Brain microvascular endothelial cell (primary cell): ENCODE results near the gene IRX3.

ENCODE experiments used
- DNase-seq: peaks from one replicate; pipeline ENCODE4 v3.0.0-alpha.2; 2020
- H3K27ac ChIP-seq: fragments of 250-450 bp; sonication (Bioruptor Pico); 2 replicates; pipeline ENCODE4 v1.5.1; 2020; ENCODE audit warnings: mild to moderate bottlenecking, moderate library complexity
- H3K27me3 ChIP-seq: fragments of 250-450 bp; sonication (Bioruptor Pico); replicated peaks from 2 replicates; pipeline ENCODE4 v1.5.1; 2020; ENCODE audit warnings: mild to moderate bottlenecking
- H3K36me3 ChIP-seq: fragments of 250-450 bp; sonication (Bioruptor Pico); replicated peaks from 2 replicates; pipeline ENCODE4 v1.5.1; 2020; ENCODE audit warnings: mild to moderate bottlenecking
- H3K4me3 ChIP-seq: 2 replicates; pipeline ENCODE4 v1.5.1; 2011; ENCODE audit warnings: low read depth, mild to moderate bottlenecking, control low read depth, low read length, moderate library complexity
- in situ Hi-C: cut with HindIII; loops from 2 replicates; pipeline ENCODE4 v1.10.0; 2017; ENCODE audit warnings: low sequenced_read_pairs, low pct_ligation_motif_present
- TF ChIP-seq, protein P1 (sequence below): IDR thresholded peaks from 2 replicates; pipeline ENCODE4 v1.5.1; 2011; ENCODE audit warnings: low read depth, mild to moderate bottlenecking, moderate library complexity, low read length, control low read depth, inconsistent platforms; ENCODE audit errors: missing control alignments

Gene IRX3

DNA sequence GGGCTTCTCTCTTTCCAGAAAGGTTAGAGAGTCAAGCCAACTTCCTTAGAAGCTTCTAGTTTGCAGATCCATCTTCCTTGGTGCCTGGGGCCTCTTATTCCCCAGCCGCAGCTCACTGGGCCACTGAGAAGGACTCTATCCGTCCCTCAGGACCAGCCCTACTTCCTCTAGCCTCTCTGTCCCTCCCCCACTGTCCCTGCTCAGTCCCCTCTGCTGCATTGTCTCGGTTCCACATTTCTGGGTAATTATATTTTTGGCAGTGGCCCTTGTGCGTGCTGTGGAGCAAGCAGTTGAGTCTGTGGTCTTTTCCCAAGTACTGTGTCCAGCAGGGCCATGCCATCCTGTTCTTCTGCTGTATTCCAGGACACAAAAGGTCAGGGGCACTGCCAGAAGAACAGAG, 17.8 kb downstream of the IRX3 start:
- TF ChIP-seq, protein P1, sequence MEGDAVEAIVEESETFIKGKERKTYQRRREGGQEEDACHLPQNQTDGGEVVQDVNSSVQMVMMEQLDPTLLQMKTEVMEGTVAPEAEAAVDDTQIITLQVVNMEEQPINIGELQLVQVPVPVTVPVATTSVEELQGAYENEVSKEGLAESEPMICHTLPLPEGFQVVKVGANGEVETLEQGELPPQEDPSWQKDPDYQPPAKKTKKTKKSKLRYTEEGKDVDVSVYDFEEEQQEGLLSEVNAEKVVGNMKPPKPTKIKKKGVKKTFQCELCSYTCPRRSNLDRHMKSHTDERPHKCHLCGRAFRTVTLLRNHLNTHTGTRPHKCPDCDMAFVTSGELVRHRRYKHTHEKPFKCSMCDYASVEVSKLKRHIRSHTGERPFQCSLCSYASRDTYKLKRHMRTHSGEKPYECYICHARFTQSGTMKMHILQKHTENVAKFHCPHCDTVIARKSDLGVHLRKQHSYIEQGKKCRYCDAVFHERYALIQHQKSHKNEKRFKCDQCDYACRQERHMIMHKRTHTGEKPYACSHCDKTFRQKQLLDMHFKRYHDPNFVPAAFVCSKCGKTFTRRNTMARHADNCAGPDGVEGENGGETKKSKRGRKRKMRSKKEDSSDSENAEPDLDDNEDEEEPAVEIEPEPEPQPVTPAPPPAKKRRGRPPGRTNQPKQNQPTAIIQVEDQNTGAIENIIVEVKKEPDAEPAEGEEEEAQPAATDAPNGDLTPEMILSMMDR, result no peak
- Histone ChIP-seq H3K27me3 (no peaks in the 10 kb centered on the region), H3K27ac (no peak overlapping the region), H3K36me3 (no peaks in the 10 kb centered on the region), H3K4me3 (no peak overlapping the region)
- in situ Hi-C loops, result no loop called here
- no peak for DNase-seq

DNA sequence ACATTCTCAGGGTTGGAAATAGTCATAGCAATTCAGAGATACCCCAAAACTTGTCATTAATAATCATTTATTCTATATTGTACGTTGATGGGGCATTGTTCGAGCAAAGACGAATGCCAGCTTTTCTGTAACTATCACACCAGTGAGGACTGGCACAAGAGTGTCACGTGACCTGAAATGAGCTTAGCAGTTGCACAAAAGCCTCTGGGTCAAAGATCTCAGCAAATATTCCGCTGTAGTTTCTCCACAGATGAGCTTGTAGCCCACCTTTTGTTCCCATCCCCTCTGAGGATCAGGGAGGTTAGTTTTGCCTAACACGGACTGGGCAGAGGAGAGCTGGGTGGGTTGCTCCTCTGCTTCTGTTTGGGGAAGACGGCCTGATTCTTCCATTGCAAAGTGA, 18.2 kb downstream of the IRX3 start:
- TF ChIP-seq, protein P1, result no peak
- Histone ChIP-seq H3K4me3 (no peak overlapping the region), H3K27ac (no peak overlapping the region), H3K27me3 (no peaks in the 10 kb centered on the region), H3K36me3 (no peaks in the 10 kb centered on the region)
- no peak for DNase-seq
- in situ Hi-C loops, result no loop called here

DNA sequence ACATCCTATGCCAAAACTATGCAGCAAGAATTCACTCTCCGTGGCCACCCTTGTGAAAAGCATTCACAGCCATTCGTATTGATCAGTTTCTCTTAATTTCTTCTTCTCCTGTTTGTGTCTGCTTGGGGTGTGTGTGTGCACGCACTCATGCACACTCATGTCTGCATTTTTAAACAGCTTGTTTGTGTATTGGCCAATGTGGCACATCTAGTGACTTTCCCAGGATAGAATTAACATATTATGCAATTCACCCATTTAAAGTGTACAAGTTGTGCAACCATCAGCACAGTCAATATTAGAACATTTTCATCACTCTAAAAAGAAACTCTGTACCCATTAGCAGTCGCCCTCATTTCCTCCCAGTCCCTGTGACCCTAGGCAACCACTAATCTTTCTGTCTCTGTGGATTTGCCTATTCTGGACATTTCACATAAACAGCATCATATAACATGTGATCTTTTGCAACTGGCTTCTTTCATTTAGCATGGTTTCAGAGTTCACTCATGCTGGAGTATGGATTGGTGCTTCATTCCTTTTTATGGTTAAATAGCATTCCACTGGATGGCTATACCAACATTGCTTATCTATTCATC, 20.1 kb downstream of the IRX3 start:
- TF ChIP-seq, protein P1, result no peak
- no peak for DNase-seq
- in situ Hi-C loops, result no loop called here
- Histone ChIP-seq H3K4me3 (no peak overlapping the region), H3K27ac (no peak overlapping the region), H3K36me3 (no peaks in the 10 kb centered on the region), H3K27me3 (no peaks in the 10 kb centered on the region)

DNA sequence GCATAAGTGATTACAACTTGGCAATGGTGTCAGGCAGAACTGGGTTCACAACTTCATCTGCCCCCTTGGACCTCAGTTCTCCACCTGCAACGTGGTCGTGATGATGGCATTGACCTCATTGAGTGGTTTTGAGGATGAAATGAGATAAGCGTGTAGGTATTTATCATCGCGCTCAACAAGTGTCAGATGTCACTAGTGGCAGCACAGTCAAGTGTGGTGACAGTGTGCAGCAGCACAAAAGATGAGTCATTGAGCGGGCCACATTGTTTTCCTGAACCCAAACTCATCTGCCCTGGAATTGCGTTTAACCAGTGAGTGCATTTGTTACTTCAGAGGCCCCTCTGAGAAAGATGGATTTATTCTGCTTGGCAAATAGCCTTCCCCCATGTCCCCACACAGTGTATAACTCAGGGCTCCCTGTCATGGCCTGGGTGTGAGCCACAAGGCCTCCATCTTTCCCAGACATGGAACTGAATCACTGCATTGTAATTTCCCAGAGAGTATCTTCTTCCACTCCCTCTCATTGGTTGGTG, 20.9 kb downstream of the IRX3 start:
- TF ChIP-seq, protein P1, result no peak
- H3K4me3 ChIP-seq, result no peak overlapping the region
- in situ Hi-C loops, result no loop called here
- H3K36me3 ChIP-seq, result no peaks in the 10 kb centered on the region
- H3K27me3 ChIP-seq, result no peaks in the 10 kb centered on the region
- no peak for DNase-seq
- no peak overlapping the region for H3K27ac ChIP-seq

DNA sequence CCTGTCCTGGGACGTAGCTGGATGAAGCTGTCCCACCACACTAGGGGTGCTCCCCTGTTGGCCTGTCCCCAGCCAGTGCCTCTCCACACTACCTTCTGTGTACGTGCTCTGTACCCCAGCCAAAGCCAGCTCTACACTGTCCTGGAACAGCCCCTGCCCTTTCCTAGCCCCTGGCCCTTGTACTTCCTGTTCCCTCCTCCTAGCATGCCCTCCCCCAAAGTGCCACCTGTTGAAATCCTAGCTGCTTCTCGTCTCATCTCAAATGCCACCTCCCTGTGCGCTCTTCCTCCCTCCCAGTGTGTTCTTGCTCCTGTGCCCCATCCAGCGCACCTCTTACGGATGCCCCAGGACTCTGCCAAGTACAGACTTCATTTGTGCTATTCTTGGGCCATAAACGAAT, 33.5 kb downstream of the IRX3 start:
- TF ChIP-seq, protein P1, result no peak
- no peak overlapping the region for H3K4me3 ChIP-seq
- H3K27me3 ChIP-seq, result peaks cover 4% of the 10 kb centered on the region
- H3K36me3 ChIP-seq, result no peaks in the 10 kb centered on the region
- in situ Hi-C loops, result no loop called here
- no peak overlapping the region for H3K27ac ChIP-seq
- no peak for DNase-seq
